ENCODE measurements around the gene ELP4. TPM values are rescaled to one million over a fixed set of nuclear protein-coding genes. Genes with fewer than 3 reads are reported as not detected.

ELP4 gene
- total and polyA plus RNA-seq, 2 experiments from 2014 or later, result 28.2 to 38.3 TPM

- ATAC-seq, result no peak
- Mint-ChIP-seq H3K4me3 (no peak overlapping the region), H3K9me3 (peaks cover 7% of the 10 kb centered on the region; the same call in 1 of the 3 replicates), H3K27ac (no peak overlapping the region), H3K27me3 (ENCODE audit: insufficient read depth, low read depth, poor library complexity) (no peaks in the 10 kb centered on the region), H3K4me1 (no peaks in the 10 kb centered on the region), H3K36me3 (ENCODE audit: low read depth) (no peaks in the 10 kb centered on the region; the same call in 2 of the 3 replicates)
- no peak overlapping the region for H3K4me3 ChIP-seq
- H3K9me2 ChIP-seq (ENCODE audit: insufficient read depth), result no peaks in the 10 kb centered on the region
- H3K4me2 ChIP-seq, result no peak overlapping the region
- no peak for DNase-seq (ENCODE audit: low spot score)
- TF ChIP-seq ZNF331 (CRISPR knock-in tag; IDR thresholded peaks at IDR 0.05; ENCODE audit: low read depth), result no peak
- TF ChIP-seq CTCF (conservative IDR thresholded peaks at IDR 0.05; ENCODE audit: low read depth in 2 of 2), result no peak
- TF ChIP-seq EZH2phosphoT487 (IDR thresholded peaks at IDR 0.05; ENCODE audit: unreplicated experiment), result no peak
- no peak for TF ChIP-seq EZH2 (IDR thresholded peaks at IDR 0.05; ENCODE audit: low read depth, unreplicated experiment)
- TF ChIP-seq, protein P1, sequence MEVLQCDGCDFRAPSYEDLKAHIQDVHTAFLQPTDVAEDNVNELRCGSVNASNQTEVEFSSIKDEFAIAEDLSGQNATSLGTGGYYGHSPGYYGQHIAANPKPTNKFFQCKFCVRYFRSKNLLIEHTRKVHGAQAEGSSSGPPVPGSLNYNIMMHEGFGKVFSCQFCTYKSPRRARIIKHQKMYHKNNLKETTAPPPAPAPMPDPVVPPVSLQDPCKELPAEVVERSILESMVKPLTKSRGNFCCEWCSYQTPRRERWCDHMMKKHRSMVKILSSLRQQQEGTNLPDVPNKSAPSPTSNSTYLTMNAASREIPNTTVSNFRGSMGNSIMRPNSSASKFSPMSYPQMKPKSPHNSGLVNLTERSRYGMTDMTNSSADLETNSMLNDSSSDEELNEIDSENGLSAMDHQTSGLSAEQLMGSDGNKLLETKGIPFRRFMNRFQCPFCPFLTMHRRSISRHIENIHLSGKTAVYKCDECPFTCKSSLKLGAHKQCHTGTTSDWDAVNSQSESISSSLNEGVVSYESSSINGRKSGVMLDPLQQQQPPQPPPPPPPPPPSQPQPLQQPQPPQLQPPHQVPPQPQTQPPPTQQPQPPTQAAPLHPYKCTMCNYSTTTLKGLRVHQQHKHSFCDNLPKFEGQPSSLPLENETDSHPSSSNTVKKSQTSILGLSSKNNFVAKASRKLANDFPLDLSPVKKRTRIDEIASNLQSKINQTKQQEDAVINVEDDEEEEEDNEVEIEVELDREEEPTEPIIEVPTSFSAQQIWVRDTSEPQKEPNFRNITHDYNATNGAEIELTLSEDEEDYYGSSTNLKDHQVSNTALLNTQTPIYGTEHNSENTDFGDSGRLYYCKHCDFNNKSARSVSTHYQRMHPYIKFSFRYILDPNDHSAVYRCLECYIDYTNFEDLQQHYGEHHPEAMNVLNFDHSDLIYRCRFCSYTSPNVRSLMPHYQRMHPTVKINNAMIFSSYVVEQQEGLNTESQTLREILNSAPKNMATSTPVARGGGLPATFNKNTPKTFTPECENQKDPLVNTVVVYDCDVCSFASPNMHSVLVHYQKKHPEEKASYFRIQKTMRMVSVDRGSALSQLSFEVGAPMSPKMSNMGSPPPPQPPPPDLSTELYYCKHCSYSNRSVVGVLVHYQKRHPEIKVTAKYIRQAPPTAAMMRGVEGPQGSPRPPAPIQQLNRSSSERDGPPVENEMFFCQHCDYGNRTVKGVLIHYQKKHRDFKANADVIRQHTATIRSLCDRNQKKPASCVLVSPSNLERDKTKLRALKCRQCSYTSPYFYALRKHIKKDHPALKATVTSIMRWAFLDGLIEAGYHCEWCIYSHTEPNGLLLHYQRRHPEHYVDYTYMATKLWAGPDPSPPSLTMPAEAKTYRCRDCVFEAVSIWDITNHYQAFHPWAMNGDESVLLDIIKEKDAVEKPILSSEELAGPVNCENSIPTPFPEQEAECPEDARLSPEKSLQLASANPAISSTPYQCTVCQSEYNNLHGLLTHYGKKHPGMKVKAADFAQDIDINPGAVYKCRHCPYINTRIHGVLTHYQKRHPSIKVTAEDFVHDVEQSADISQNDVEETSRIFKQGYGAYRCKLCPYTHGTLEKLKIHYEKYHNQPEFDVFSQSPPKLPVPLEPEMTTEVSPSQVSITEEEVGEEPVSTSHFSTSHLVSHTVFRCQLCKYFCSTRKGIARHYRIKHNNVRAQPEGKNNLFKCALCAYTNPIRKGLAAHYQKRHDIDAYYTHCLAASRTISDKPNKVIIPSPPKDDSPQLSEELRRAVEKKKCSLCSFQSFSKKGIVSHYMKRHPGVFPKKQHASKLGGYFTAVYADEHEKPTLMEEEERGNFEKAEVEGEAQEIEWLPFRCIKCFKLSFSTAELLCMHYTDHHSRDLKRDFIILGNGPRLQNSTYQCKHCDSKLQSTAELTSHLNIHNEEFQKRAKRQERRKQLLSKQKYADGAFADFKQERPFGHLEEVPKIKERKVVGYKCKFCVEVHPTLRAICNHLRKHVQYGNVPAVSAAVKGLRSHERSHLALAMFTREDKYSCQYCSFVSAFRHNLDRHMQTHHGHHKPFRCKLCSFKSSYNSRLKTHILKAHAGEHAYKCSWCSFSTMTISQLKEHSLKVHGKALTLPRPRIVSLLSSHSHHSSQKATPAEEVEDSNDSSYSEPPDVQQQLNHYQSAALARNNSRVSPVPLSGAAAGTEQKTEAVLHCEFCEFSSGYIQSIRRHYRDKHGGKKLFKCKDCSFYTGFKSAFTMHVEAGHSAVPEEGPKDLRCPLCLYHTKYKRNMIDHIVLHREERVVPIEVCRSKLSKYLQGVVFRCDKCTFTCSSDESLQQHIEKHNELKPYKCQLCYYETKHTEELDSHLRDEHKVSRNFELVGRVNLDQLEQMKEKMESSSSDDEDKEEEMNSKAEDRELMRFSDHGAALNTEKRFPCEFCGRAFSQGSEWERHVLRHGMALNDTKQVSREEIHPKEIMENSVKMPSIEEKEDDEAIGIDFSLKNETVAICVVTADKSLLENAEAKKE (CRISPR knock-in tag; IDR thresholded peaks at IDR 0.05), result no peak
- no peak for TF ChIP-seq ZNF114 (CRISPR knock-in tag; IDR thresholded peaks at IDR 0.05)
- no peak for TF ChIP-seq CREB1 (CRISPR knock-in tag; IDR thresholded peaks at IDR 0.05; ENCODE audit: low read depth)
- TF ChIP-seq, protein P2, sequence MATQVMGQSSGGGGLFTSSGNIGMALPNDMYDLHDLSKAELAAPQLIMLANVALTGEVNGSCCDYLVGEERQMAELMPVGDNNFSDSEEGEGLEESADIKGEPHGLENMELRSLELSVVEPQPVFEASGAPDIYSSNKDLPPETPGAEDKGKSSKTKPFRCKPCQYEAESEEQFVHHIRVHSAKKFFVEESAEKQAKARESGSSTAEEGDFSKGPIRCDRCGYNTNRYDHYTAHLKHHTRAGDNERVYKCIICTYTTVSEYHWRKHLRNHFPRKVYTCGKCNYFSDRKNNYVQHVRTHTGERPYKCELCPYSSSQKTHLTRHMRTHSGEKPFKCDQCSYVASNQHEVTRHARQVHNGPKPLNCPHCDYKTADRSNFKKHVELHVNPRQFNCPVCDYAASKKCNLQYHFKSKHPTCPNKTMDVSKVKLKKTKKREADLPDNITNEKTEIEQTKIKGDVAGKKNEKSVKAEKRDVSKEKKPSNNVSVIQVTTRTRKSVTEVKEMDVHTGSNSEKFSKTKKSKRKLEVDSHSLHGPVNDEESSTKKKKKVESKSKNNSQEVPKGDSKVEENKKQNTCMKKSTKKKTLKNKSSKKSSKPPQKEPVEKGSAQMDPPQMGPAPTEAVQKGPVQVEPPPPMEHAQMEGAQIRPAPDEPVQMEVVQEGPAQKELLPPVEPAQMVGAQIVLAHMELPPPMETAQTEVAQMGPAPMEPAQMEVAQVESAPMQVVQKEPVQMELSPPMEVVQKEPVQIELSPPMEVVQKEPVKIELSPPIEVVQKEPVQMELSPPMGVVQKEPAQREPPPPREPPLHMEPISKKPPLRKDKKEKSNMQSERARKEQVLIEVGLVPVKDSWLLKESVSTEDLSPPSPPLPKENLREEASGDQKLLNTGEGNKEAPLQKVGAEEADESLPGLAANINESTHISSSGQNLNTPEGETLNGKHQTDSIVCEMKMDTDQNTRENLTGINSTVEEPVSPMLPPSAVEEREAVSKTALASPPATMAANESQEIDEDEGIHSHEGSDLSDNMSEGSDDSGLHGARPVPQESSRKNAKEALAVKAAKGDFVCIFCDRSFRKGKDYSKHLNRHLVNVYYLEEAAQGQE (IDR thresholded peaks at IDR 0.05; ENCODE audit: unreplicated experiment), result no peak
- no peak for TF ChIP-seq STAT1 (IDR thresholded peaks at IDR 0.05; ENCODE audit: unreplicated experiment)
- TF ChIP-seq POLR2AphosphoS5 (IDR thresholded peaks at IDR 0.05; ENCODE audit: low read depth), result no peak
- TF ChIP-seq ETS1 (IDR thresholded peaks at IDR 0.05), result no peak
- H3K36me3 ChIP-seq (ENCODE audit: insufficient read depth), result no peaks in the 10 kb centered on the region
- H3K27me3 ChIP-seq (ENCODE audit: insufficient read depth), result no peaks in the 10 kb centered on the region
- no peak overlapping the region for H2AFZ ChIP-seq
- H3F3A ChIP-seq (replicated peaks; ENCODE audit: low read depth), result no peaks in the 10 kb centered on the region
- H3K27ac ChIP-seq (ENCODE audit: low read depth), result no peak overlapping the region
- no peaks in the 10 kb centered on the region for H4K20me1 ChIP-seq (replicated peaks; ENCODE audit: insufficient read depth)
- no peaks in the 10 kb centered on the region for H3K79me2 ChIP-seq (replicated peaks; ENCODE audit: insufficient read depth)
- no peaks in the 10 kb centered on the region for H3K4me1 ChIP-seq (ENCODE audit: insufficient read depth)
Measured at GRCh38 chr11:31689559-31689958, 180.0 kb downstream of the ELP4 start.
